GM18511 (cell line): ENCODE measurements around the gene ADGRD1.
A peak's percentile ranks its signal among the peaks of the same experiment; 100 is the strongest.
"Not testable (repeated sequence)": the region's sequence is repeated elsewhere in the genome, so short reads cannot be mapped to it uniquely, and the experiment has no call there.

Experiments
- ATAC-seq: cut with Tn5 transposase; IDR thresholded peaks from one replicate; pipeline ENCODE4 v1.9.1; 2021; ENCODE audit warnings: mild to moderate bottlenecking, moderate library complexity; ENCODE audit not compliant: unreplicated experiment

The ADGRD1 gene

DNA sequence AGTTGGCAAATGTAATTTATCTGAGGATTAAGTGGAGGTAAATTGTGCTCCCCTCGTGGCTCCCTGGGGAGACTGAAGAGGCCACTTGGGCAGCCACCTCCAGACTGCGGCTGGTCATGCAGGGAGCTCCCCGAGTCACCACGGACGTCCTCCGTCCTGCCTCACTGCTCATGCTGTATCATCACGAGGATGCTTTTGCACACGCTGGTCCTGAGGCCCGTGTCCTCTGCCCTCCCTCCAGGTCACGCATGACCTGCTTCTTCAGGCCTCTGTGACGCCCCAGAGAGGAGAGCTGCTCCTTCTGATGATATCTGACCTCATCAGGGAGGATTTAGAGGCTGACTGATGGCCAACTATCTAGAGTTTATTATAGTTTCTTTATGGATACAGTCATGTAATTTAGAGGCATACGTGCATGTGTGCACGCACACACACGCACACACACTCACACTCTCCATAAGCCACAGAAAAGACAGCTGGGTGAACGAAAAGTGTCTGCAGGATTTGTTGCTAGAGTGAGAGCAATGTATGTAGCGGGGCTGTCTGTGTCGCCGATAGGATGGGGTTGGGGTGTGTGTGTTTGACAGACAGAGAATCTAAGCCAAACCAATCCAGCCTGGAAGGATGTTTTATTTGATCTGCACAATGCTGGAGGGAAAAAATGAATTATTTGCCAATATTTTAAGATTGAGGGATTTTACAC, 160.0 kb downstream of the ADGRD1 start:
- ATAC-seq: peak; percentile 40

DNA sequence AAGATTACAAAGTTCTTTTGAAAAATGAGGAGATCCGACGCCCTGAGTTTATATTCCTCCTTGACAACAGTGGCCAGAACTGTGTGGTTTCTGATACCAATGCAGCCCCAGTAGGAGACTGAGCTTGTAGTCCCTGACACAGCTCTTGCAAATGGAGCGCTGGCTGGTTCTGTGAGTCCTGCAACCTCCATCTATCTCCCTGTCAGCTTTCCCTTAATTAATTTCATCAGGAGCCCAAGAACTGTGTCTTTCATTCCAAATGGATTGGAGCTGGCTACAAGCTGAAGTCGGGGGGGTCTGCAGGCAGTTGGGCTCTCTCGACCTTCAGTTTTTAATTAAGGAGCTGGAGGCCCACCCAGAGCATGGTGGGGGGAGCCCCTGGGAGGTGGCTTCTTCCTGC, 160.6 kb downstream of the ADGRD1 start:
- ATAC-seq: no peak

DNA sequence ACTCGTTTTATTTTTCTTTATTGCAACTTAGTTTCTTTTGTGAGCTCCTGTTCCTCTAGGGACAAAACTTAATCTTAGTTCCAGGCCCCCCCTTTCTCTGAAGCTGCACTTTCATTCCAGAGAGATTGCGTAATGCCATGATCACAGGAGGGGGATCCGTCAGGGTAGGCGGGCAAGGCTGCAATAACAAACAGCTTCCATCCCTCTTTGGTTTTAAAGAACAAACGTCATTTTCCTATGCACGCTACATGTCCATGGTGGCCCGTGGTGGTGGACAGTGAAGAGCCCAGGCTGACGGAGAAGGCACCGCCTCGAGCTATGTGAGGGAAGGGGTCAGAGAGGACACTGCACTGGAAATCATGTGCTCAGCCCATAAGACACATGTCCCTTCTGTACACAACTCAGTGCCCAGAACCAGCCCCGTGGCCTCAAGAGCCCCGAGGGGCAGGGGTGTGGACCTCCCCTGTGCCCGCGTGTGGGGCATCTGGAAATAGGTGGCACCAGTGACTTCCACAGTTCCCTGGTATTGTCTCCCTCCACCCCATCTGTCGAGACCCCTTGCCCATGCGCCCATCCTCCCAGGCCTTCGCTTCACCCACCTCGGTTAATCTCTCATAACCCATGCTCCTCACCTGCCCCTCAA, 161.4 kb downstream of the ADGRD1 start:
- no peak for ATAC-seq

DNA sequence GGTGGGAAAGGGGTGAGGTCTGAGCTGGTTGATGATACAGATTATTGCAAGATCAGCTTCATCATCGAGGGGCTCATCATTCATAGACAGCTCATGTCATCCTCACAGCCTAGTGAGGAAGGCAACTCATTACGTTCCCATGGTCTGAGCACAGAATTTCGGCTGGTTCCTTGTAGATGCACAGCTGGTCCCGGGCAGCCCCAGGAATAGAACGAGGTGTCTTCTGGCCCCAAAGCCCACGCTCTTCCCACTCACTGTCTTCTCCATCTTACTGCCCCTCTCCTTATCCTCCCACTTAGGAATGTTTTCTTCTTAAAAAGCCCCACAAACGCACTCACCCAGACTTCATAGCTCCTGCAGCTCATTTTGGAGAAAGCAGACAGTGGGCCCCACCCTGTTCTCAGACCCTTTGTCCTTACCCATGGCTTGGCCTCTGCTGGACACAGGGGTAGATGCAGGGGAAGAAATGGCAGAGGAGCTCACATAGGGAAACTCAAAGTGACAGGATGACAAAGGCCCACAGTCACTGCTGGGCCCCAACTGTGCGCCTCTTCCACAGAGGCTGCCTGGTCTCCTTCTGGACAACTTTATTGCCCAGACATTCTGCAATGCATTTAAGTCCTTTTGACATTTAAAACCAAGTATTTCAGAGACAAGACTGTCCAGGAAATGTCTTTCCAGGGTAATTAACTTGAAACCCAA, 162.2 kb downstream of the ADGRD1 start:
- no peak for ATAC-seq

DNA sequence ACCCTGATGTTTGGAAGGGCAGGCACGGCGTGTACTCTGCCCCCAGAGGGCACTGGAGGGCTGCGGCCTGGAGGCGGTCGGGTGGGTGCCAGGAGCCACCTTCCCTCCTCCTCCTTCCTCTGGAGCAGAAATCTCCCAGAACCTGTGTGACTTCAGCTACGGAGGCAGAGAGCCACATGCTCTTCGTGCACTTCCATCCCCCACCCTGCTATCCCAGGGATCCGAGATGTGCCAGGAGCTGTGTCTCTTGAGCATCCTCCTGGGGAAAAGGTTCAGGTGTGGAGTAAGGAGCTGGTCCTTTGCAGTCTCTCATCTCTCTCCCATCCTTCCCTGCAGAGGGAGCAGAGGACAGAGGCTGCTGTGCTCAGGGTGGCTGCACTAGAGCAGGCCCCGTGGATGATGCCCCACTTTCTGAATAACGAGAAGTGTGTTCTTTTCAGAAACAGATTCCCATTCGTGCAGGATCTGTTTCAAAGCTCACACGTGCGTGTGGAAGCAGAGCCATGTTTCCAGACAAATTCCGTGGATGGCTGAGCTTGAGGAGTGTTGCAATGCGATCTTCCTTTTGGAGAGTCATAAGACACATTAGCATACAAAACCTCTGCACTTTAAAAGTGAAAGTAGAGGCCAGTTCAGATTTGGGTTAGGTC, 162.9 kb downstream of the ADGRD1 start:
- no peak for ATAC-seq

DNA sequence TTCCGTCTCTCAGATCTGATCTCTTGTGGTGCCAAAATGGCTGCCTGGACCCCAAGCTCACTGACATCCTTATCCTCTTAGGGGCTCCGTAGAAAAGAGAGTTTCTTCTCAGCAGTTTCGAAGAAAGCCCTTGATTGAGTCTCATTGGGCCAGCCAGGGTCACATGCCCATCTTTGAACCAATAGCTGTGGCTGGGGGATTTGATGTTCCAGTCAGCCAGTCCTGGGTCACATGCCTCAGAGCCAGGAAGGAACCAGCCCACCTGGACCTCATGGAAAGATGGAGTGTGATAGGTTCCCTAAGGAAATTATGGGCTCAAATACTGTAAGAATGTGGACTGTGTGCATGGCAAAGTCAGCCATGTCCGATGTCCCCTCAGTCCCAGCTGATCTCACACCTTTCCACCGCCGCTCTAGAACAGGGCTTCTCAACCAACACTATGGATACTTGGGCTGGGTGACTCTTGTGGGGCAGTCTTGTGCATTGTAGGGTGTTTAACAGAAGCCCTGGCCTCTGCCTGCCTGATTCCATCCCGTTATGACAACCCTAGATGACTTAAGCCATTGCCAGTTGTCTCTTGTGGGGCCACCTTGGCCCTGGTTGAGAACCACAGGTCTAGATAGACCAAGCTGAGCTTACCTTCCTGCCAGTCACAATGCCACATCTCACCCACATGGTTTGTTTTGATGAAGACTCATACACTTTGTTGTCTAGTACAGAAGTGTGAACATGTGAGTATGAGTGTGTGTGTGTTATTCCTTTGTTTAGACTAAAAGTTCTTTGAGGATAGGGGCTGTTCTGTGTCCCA, 163.9 kb downstream of the ADGRD1 start:
- no peak for ATAC-seq

DNA sequence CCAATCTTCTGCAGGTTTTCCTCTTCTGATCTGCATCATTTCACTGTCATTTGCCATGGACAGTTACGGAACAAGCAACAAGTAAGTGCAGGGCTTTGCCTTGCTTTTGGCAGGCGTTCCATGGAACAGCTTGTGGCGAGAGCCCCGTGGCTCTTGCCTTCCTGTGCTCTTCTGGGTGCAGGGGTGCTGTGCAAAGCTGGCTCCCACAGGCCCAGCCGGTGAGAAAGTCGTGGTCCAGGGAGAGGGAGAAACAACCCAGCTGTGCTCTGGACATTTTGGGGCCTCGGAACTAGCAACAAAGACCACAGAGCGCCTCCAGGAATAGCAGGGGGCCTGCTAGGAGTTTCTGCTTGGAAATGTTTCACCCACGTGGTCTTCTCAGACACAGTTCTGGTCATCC, 164.7 kb downstream of the ADGRD1 start:
- ATAC-seq: no peak

DNA sequence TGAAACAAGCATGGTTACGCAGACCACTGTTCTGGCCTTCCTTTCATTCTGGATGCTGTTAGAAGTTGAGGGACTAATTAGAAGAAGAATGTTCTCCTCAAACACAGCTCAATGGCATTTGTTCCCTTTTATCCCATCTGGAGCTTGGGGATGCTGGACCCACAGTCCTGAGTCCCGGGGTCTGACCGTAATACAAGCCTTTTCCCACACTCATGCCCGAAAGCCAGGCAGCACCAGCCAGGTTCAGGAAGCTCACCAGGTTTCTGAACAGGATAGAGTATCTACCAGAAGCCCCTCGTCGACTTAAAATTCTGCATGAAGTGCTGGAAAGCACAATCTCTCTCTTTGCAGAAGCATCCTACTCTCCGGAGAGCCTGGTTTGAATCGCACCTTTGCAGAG, 165.6 kb downstream of the ADGRD1 start:
- ATAC-seq: not testable (repeated sequence)

DNA sequence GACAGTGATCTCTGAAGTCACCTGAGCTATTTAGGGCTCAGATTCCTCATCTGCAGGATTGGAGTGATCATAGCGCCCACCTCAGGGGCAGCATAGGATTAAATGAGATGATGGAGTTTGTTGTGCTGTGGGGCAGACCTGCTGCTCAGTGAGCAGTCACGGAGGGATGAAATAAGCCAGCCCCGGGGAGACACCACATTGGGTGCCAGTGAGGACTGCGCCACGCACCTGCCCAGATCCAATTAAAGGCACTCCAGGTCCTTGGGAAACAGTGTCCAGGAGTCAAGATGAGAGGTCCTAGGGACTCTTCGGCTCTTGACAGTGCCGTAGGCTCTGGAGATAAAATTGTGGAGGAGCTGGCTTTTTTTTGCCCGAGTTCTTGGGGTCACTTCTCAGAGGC, 166.2 kb downstream of the ADGRD1 start:
- ATAC-seq: no peak

DNA sequence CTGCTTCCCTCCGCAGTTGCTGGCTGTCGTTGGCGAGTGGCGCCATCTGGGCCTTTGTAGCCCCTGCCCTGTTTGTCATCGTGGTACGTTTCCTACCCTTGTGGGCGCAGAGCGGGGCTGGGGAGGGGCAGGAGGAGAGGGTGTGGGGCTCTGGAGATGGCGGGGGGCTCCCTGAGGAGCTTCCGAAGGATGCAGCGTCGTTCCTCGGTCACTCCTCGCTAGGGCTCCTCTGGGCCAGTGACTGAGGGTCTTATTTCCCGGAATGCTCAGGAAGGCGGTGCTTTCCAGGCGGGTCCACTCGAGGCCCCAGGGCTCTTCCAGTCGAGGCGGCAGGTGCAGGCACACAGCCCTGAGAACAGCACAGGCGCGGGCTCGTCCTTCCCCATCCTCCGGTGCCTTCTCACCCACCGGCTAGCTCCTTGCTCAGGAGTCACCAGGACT, 167.1 kb downstream of the ADGRD1 start:
- ATAC-seq: no peak

DNA sequence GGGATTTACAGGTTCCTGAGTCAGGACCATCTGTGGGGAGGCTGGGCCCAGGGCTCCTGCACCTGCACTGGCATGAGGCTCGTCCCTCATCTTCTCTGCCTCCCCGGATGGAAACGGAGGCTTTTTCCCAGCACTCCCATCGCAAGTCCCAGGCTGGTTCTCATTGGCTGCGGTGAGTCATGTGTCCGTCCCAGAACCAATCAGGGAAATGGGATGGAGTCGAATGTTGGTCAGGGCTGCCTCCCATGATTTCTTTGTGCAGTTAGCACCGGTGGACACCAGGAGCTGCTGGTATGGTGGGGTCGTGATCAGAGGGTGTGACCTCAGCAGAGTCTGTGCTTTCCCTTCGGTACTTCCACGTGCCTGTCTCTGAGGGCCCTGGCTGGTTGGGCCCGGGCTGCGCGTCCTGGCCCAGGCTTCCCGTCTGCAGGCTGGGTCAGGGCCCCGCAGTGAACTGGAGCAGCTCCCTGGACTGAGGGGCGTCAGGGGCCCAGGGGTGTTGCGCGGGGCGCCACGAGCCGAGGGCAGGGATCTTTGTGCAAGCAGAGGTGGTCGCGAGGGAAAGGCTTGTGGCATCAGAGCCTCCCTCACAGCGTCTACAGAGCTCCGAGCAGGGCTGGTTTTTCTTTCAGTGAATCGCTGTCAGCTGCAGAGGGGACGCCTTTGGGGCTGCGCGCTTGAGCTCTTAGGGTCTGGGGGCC, 168.1 kb downstream of the ADGRD1 start:
- ATAC-seq: no peak

DNA sequence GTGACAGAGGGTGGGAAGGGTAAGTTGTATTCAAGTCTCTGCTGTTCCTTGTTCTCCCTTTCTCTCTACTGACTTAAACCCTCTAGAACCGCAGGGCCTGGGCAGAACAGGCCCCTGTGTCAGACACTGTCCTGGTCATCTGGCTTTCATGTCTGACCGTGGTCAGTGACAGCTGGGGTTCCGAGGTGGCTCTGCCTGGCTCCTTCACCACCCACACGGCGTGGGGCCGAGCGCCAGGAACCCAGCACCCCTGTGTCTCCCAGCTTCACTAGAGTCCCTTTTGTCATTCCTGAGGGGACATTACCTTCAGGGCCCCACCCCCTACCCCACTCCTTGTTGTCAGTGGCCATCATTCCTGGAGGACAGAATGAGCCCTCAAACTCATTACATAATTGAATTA, 168.9 kb downstream of the ADGRD1 start:
- no peak for ATAC-seq

DNA sequence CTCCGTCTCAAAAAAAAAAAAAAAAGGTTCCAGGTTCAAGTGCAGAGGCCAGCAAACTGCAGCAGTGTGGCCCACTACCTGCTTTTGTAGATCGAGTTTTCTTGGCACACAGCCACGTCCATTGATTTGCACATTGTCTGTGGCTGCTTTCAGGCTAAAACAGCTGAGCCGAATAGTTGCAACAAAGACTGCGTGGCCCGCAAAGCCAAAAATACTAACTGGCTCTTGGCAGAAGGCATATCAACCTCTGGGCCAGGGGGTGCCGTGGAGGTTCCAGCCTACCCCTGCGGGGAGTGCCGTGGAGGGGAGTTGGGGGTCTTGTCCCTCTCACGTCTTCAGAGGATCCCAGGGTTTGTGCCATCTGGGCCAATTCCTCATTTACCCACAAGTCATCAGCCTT, 170.1 kb downstream of the ADGRD1 start:
- ATAC-seq: no peak

DNA sequence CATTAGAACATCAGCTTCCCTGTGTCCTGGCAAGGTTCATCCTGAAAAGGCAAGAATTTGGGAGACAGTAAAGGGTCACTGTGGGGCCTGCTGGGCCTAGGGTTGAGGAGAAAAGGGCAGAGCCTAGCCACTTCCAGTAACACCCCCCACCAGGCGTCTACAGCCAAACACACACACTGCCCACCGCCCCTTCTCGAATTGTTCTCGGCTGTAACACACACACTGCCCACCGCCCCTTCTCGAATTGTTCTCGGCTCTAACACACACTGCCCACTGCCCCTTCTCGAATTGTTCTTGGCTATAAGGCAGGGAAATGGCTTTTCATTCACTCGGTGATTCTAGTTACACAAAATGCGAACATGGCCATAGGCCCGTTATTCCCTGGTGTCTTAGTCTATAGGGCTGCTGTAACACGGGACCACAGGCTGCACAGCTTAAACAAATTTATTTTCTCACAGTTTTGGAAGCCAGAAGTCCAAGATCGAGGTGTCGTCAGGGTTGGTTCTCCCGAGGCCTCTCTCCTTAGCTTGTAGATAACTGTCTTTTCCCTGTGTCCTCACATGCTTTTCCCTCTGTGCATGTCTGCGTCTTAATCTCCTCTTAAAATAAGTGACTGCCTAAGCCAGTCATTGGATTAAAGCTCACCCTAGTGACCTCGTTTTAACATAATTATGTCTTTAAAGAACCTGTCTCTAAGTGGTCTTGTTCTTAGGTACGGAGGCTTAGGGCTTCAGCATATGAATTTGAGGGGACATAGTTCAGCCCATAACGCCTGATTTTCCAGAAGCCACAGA, 171.0 kb downstream of the ADGRD1 start:
- ATAC-seq: no peak

DNA sequence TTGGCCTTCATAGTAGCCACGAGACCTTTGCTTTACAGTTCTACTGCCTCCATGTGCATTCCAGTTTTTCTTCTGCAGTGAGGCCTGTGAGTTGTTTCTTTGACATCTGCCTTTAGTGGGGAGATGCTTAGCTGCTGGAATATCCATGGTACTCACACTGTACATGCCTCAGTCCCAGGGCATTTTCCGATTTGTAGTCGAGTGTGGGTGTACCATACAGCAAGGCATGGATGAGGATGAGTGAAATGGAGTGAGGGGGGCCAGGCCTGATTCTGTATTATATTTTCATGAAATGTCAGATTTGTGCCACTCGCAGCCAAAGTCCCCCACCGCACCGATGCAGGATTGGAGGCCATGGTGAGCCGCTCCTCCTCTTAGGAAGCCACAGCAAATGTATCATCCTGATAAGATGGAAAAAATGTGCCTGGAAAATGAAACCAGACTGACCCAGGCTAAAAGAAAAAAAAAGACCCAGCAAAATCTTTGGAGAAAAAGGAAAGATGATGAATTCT, 173.0 kb downstream of the ADGRD1 start:
- no peak for ATAC-seq

DNA sequence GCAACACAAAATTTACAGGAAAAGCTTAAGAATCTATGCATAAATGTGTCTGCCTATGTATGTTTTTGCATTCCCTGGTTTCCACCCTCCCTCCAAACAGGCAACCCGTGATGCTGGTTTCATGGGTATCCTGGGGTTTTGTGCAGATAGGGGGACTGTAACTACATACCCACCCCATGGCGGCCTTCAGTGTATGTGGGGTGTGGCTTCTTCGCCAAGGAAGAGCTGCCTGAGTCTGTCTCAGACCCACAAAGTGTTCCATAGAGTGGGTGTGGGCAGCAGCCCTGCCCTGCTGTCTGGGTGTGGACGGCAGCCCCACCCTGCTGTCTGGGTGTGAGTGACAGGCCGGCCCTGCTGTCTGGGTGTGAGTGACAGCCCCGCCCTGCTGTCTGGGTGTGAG, 174.8 kb downstream of the ADGRD1 start:
- ATAC-seq: no peak

DNA sequence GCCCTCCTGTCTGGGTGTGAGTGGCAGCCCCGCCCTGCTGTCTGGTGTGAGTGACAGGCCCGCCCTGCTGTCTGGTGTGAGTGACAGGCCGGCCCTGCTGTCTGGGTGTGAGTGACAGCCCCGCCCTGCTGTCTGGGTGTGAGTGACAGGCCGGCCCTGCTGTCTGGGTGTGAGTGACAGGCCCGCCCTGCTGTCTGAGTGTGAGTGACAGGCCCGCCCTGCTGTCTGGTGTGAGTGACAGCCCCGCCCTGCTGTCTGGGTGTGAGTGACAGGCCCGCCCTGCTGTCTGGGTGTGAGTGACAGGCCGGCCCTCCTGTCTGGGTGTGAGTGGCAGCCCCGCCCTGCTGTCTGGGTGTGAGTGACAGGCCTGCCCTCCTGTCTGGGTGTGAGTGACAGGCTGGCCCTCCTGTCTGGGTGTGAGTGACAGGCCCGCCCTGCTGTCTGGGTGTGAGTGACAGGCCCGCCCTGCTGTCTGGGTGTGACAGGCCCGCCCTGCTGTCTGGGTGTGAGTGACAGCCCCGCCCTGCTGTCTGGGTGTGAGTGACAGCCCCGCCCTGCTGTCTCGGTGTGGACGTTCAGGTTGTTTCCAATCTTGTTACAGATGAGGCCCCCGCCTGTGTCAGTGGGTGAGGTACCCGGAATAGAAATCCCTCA, 175.4 kb downstream of the ADGRD1 start:
- ATAC-seq: not testable (repeated sequence)

DNA sequence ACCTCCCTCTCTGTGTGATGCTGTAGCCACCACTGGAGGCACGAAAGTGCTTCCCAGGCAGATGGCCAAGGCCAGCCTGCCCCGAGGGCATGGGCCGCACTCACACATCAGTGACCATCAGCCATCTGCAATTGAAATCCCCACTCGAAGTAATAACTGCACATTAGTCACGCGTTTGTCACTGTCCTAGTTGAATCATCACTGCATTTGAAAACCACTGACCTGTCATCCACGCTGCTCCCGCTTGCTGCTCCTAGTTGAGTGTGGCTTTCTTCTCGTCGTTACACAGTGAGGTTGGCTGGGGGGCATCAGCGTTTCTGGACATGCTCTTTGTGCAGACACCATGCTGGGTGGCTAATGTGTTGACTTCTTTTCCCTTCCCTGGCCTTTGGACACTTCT, 176.1 kb downstream of the ADGRD1 start:
- no peak for ATAC-seq
